ENCODE data around the gene GLT6D1.

- TF ChIP-seq GATA3 (IDR thresholded peaks at IDR 0.05; ENCODE audit: low read depth, low read length) (no peak), GATA2 (IDR thresholded peaks at IDR 0.05; ENCODE audit: low read depth, low read length) (no peak)
Measured at GRCh38 chr9:135617538-135617900, 21.8 kb downstream of the GLT6D1 start.
